CD8-positive, alpha-beta memory T cell (primary cell): ENCODE results near the gene SORCS3. TPM values are rescaled to one million over a fixed set of nuclear protein-coding genes. Genes with fewer than 3 reads are reported as not detected.

ENCODE experiments used
- CTCF ChIA-PET: fragments of 350-600 bp; sonication (Branson Sonifier 250); formaldehyde crosslinking; loops from one replicate; lab custom pipeline; 2021; ENCODE audit warnings: antibody characterized with exemption; lab: Charles Lee
- POLR2A ChIA-PET: fragments of 350-600 bp; sonication (Branson Sonifier 250); formaldehyde crosslinking; loops from one replicate; lab custom pipeline; 2021; ENCODE audit warnings: antibody characterized with exemption; lab: Charles Lee
- DNase-seq, 5 donors: peaks; one replicate each; pipeline versions ENCODE4 v3.0.0 to v3.0.0-alpha.2; 2020 to 2022; ENCODE audit warnings: mixed read lengths in 1 of 5
- H3K27ac ChIP-seq: one replicate; pipeline ENCODE4 v1.7.0; 2013; ENCODE audit warnings: low read depth, mild to moderate bottlenecking, low read length, moderate library complexity
- H3K27me3 ChIP-seq: 2 replicates; pipeline ENCODE4 v1.7.0; 2013; ENCODE audit warnings: low read length, mild to moderate bottlenecking; ENCODE audit not compliant: insufficient read depth, poor library complexity, severe bottlenecking
- H3K36me3 ChIP-seq: 2 replicates; pipeline ENCODE4 v1.7.0; 2013; ENCODE audit warnings: mild to moderate bottlenecking, low read length, moderate library complexity; ENCODE audit not compliant: insufficient read depth
- H3K4me1 ChIP-seq: 2 replicates; pipeline ENCODE4 v1.7.0; 2013; ENCODE audit warnings: mild to moderate bottlenecking, low read length, moderate library complexity; ENCODE audit not compliant: insufficient read depth
- H3K4me3 ChIP-seq: 2 replicates; pipeline ENCODE4 v1.7.0; 2013; ENCODE audit warnings: mild to moderate bottlenecking, low read length
- H3K9me3 ChIP-seq: 2 replicates; pipeline ENCODE4 v1.7.0; 2013; ENCODE audit warnings: mild to moderate bottlenecking, low read length
- H3K27ac Mint-ChIP-seq, 8 donors: one replicate each; pipeline ENCODE4 v1.8.0; 2020 to 2021; ENCODE audit warnings: mixed read lengths in 8 of 8, mild to moderate bottlenecking in 6 of 8, inconsistent platforms in 3 of 8, moderate library complexity in 3 of 8
- H3K27me3 Mint-ChIP-seq, 2 donors: one replicate each; pipeline ENCODE4 v1.8.0; 2020 to 2021; ENCODE audit warnings: mixed read lengths in 2 of 2, mild to moderate bottlenecking in 1 of 2, moderate library complexity in 1 of 2
- H3K36me3 Mint-ChIP-seq, 3 donors: one replicate each; pipeline ENCODE4 v1.8.0; 2020 to 2021; ENCODE audit warnings: mixed read lengths in 3 of 3, inconsistent platforms in 1 of 3, mild to moderate bottlenecking in 1 of 3
- H3K4me1 Mint-ChIP-seq, 3 donors: one replicate each; pipeline ENCODE4 v1.8.0; 2020 to 2021; ENCODE audit warnings: mixed read lengths in 3 of 3, inconsistent platforms in 1 of 3, mild to moderate bottlenecking in 1 of 3
- H3K4me3 Mint-ChIP-seq, 7 donors: one replicate each; pipeline ENCODE4 v1.8.0; 2020 to 2021; ENCODE audit warnings: mixed read lengths in 7 of 7, mild to moderate bottlenecking in 6 of 7, moderate library complexity in 4 of 7, inconsistent platforms in 2 of 7
- H3K9me3 Mint-ChIP-seq, 5 donors: one replicate each; pipeline ENCODE4 v1.8.0; 2020 to 2022; ENCODE audit warnings: mixed read lengths in 5 of 5, mild to moderate bottlenecking in 3 of 5, moderate library complexity in 2 of 5, inconsistent platforms in 1 of 5
- polyA plus RNA-seq: library from polyadenylated mRNA; unstranded; fragments of 300-500 nt; fragmentation: Illumina TruSeq; gene quantifications from one replicate; pipeline ENCODE4 v1.2.3, GENCODE V29; 2021
- total RNA-seq, 2 experiments: library from RNA; stranded (reverse); gene quantifications; one replicate each; pipeline ENCODE4 v1.2.3, GENCODE V29; 2021

The SORCS3 gene
- total RNA-seq, result not detected
- not detected for polyA plus RNA-seq

GRCh38 chr10:104641187-104641936 lies at the start of gene SORCS3:
TSS of gene SORCS3 (plus strand) at chr10:104641290.
- H3K36me3 Mint-ChIP-seq, result peaks cover 0 to 2% (median 0%) of the 10 kb centered on the region in 3 donors
- peaks cover 2 to 11% (median 7%) of the 10 kb centered on the region in 3 donors for H3K4me1 Mint-ChIP-seq
- H3K27me3 Mint-ChIP-seq, result peaks cover 50 to 64% of the 10 kb centered on the region in 2 donors
- peaks cover 0 to 6% (median 2%) of the 10 kb centered on the region in 5 donors for H3K9me3 Mint-ChIP-seq
- H3K27ac Mint-ChIP-seq, result no peak within 1 kb of the TSS
- POLR2A ChIA-PET, result no interaction called here
- Histone ChIP-seq H3K9me3 (no peaks in the 10 kb centered on the region), H3K4me1 (no peaks in the 10 kb centered on the region), H3K27ac (no peak within 1 kb of the TSS), H3K4me3 (no peak within 1 kb of the TSS), H3K36me3 (no peaks in the 10 kb centered on the region), H3K27me3 (peaks cover 15% of the 10 kb centered on the region)
- H3K4me3 Mint-ChIP-seq, result no peak within 1 kb of the TSS
- DNase-seq, result no peak
- CTCF ChIA-PET, result no interaction called here

- ChIA-PET POLR2A (no interaction called here), CTCF (no interaction called here)
These were observed 49.6 kb upstream of the SORCS3 start for GRCh38 chr10:104591441-104591840.

DNA sequence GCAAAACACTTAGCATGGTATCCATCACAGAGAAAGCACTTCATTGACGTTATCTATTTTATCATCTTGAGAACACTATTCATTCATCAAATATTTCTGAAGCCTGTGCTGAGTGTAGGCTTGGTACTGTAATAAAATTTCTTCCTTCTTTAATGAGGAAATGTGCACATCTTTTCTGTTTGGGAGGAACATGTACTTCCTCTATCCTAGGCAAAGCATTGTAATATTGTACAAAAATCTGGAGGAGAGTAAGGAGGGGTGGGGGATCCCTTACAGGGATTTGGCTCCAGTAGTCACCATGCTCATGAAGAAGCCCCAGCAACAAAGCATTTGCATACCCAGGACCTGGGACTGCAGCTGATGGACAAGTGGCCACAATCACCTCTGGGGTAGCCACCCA lies 39.9 kb upstream of the SORCS3 start:
- no peaks in the 10 kb centered on the region for H3K4me1 ChIP-seq
- H3K36me3 Mint-ChIP-seq, result no peaks in the 10 kb centered on the region
- H3K4me3 Mint-ChIP-seq, result no peak overlapping the region
- H3K27ac ChIP-seq, result no peak overlapping the region
- POLR2A ChIA-PET, result no interaction called here
- no peak for DNase-seq
- CTCF ChIA-PET, result no interaction called here
- no peak overlapping the region for H3K4me3 ChIP-seq
- no peaks in the 10 kb centered on the region for H3K36me3 ChIP-seq
- H3K27me3 Mint-ChIP-seq, result peaks cover 0 to 33% of the 10 kb centered on the region in 2 donors
- H3K27me3 ChIP-seq, result no peaks in the 10 kb centered on the region
- H3K9me3 Mint-ChIP-seq, result no peaks in the 10 kb centered on the region
- H3K4me1 Mint-ChIP-seq, result no peaks in the 10 kb centered on the region
- H3K9me3 ChIP-seq, result no peaks in the 10 kb centered on the region
- no peak overlapping the region for H3K27ac Mint-ChIP-seq

More at GRCh38 chr10:104591441-104591840, 49.6 kb upstream of the SORCS3 start:
- Mint-ChIP-seq H3K9me3 (no peaks in the 10 kb centered on the region), H3K4me1 (peaks cover 12 to 14% (median 14%) of the 10 kb centered on the region in 3 donors), H3K27me3 (peaks cover 8 to 38% of the 10 kb centered on the region in 2 donors), H3K4me3 (no peak overlapping the region), H3K27ac (no peak overlapping the region), H3K36me3 (peaks cover 0 to 1% (median 0%) of the 10 kb centered on the region in 3 donors)
- Histone ChIP-seq H3K4me1 (peaks cover 11% of the 10 kb centered on the region), H3K4me3 (no peak overlapping the region), H3K9me3 (no peaks in the 10 kb centered on the region), H3K27me3 (no peaks in the 10 kb centered on the region), H3K36me3 (no peaks in the 10 kb centered on the region), H3K27ac (no peak overlapping the region)
- no peak for DNase-seq

GRCh38 chr10:104608091-104608828 lies 32.8 kb upstream of the SORCS3 start:
- no peak overlapping the region for H3K27ac ChIP-seq
- POLR2A ChIA-PET, result no interaction called here

GRCh38 chr10:104612571-104613205 lies 28.4 kb upstream of the SORCS3 start:
- POLR2A ChIA-PET, result no interaction called here
- H3K27me3 Mint-ChIP-seq, result peaks cover 16 to 22% of the 10 kb centered on the region in 2 donors
- CTCF ChIA-PET, result no interaction called here

More at GRCh38 chr10:104608091-104608828, 32.8 kb upstream of the SORCS3 start:
- no peaks in the 10 kb centered on the region for H3K9me3 ChIP-seq
- peaks cover 4 to 7% (median 4%) of the 10 kb centered on the region in 5 donors for H3K9me3 Mint-ChIP-seq
- H3K27me3 ChIP-seq, result no peaks in the 10 kb centered on the region
- no peaks in the 10 kb centered on the region for H3K4me1 ChIP-seq
- H3K4me3 Mint-ChIP-seq, result no peak overlapping the region
- DNase-seq, result no peak
- H3K27me3 Mint-ChIP-seq, result peaks cover 5 to 12% of the 10 kb centered on the region in 2 donors
- CTCF ChIA-PET, result interaction anchor here (1.5 kb wide), 1 partner anchor 25 kb away, joined by 3 read pairs; no protein-coding TSS in a partner anchor
- H3K27ac Mint-ChIP-seq, result no peak overlapping the region
- no peaks in the 10 kb centered on the region for H3K36me3 ChIP-seq
- H3K36me3 Mint-ChIP-seq, result no peaks in the 10 kb centered on the region
- no peak overlapping the region for H3K4me3 ChIP-seq
- H3K4me1 Mint-ChIP-seq, result no peaks in the 10 kb centered on the region

DNA sequence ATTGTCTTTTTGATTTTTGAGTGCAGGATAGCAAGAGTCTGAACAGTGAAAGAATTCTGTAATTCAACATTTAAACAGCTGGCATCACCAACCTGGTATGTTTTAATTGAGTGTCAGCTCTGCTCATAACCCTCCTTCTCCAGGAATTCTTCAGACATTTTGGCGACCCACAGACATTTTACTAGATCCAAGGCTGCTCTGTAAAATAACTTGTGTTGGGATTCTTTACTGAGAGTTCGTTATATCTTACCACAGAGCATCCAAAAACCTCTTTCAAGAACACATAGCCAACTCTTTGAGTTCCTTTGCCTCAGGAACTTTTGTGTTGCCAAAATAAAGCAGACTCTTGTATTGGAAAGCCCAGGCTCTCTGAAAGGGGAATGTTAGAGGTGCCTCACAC lies 27.7 kb upstream of the SORCS3 start:
- no peak for DNase-seq
- POLR2A ChIA-PET, result no interaction called here
- CTCF ChIA-PET, result no interaction called here
- no peaks in the 10 kb centered on the region for H3K4me1 Mint-ChIP-seq
- H3K4me1 ChIP-seq, result no peaks in the 10 kb centered on the region
- H3K9me3 ChIP-seq, result no peaks in the 10 kb centered on the region
- no peaks in the 10 kb centered on the region for H3K36me3 Mint-ChIP-seq
- H3K9me3 Mint-ChIP-seq, result peaks cover 4 to 5% (median 4%) of the 10 kb centered on the region in 5 donors
- no peak overlapping the region for H3K27ac ChIP-seq
- no peaks in the 10 kb centered on the region for H3K36me3 ChIP-seq
- H3K4me3 ChIP-seq, result no peak overlapping the region
- H3K27me3 Mint-ChIP-seq, result peaks cover 19 to 27% of the 10 kb centered on the region in 2 donors
- H3K4me3 Mint-ChIP-seq, result no peak overlapping the region
- no peaks in the 10 kb centered on the region for H3K27me3 ChIP-seq
- no peak overlapping the region for H3K27ac Mint-ChIP-seq

More at GRCh38 chr10:104612571-104613205, 28.4 kb upstream of the SORCS3 start:
- no peak overlapping the region for H3K27ac Mint-ChIP-seq
- Histone ChIP-seq H3K4me1 (no peaks in the 10 kb centered on the region), H3K9me3 (no peaks in the 10 kb centered on the region), H3K27ac (no peak overlapping the region), H3K4me3 (no peak overlapping the region), H3K36me3 (no peaks in the 10 kb centered on the region), H3K27me3 (no peaks in the 10 kb centered on the region)
- no peak overlapping the region for H3K4me3 Mint-ChIP-seq
- DNase-seq, result no peak
- H3K36me3 Mint-ChIP-seq, result no peaks in the 10 kb centered on the region
- peaks cover 4 to 7% (median 4%) of the 10 kb centered on the region in 5 donors for H3K9me3 Mint-ChIP-seq
- no peaks in the 10 kb centered on the region for H3K4me1 Mint-ChIP-seq

DNA sequence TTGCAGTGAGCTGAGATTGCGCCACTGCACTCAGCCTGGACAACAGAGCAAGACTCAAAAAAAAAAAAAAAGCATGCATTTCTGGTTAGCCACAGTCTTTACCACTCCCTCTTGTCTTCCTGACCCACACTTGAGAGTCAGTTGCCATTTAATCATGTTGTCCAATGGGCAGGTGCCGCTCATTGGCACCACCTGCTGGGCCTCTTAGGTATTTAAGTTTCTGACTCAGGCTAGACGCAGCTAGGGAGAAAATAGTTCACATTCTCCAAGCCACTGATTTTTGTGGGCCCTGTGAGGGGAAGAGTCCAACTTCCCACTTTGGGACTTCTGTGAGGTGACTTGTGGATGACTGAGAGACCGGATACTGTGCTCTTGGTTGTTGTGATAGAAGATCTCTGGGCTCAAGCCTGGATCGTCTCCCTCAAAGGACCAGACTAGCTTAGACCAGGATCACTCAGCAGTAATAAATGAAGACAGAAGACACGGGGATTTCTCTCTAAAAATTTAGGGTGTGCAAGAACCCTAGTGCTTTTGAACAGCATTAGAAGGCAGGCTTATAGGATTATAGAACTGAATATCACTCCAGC lies 26.8 kb upstream of the SORCS3 start:
- ChIA-PET CTCF (no interaction called here), POLR2A (no interaction called here)
- Histone ChIP-seq H3K27me3 (no peaks in the 10 kb centered on the region), H3K9me3 (no peaks in the 10 kb centered on the region), H3K4me3 (no peak overlapping the region), H3K27ac (no peak overlapping the region), H3K4me1 (no peaks in the 10 kb centered on the region), H3K36me3 (no peaks in the 10 kb centered on the region)
- Mint-ChIP-seq H3K9me3 (peaks cover 0 to 4% (median 3%) of the 10 kb centered on the region in 5 donors), H3K4me1 (no peaks in the 10 kb centered on the region), H3K27ac (no peak overlapping the region), H3K27me3 (peaks cover 19 to 30% of the 10 kb centered on the region in 2 donors), H3K36me3 (no peaks in the 10 kb centered on the region), H3K4me3 (no peak overlapping the region)
- DNase-seq, result no peak
